ENCODE measurements around the gene CCDC54.

Gene CCDC54

GRCh38 chr3:107392549-107393165, 15.4 kb downstream of the CCDC54 start:
- no peak for DNase-seq (ENCODE audit: low read depth in 2 of 2)

DNA sequence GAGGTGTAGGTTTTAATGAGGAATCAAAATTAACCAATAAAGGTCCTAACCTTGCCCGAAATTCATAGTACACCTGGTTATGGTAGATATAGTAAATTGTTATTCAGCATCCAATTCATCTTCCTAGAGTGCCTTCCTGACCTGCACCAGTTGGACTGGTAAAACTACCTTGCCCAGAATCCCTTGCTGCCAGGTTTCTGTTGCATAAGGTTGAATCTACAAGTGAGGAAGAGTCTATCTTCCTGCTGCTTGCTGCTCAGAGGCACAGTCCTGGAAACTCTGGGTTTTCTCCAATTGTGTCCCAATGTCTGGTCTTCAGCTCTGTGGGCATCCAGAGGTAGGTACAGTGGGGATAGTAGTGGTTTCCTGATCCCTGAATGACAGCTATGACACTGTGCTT, 17.3 kb downstream of the CCDC54 start:
- DNase-seq (ENCODE audit: low read depth in 2 of 2): no peak

DNA sequence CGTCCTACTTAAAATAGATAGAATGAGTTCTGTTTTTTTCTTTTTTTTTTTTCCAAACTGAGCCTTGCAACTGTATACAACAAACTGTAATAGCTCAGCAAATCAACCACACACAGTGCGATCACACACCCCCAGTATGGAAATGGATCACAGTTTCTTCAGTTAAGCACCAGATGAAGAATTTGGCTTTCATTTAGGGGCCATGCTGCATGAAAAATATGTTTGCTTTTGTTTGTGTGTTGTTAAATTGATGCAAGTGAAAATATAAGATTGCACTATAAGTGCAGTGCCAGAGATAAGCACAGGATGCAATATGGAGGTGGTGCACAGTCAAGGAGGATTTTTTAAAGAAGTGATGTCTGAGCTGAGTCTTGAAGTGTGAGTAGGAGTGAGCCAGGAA, 17.8 kb downstream of the CCDC54 start:
- DNase-seq (ENCODE audit: low read depth in 2 of 2): no peak

DNA sequence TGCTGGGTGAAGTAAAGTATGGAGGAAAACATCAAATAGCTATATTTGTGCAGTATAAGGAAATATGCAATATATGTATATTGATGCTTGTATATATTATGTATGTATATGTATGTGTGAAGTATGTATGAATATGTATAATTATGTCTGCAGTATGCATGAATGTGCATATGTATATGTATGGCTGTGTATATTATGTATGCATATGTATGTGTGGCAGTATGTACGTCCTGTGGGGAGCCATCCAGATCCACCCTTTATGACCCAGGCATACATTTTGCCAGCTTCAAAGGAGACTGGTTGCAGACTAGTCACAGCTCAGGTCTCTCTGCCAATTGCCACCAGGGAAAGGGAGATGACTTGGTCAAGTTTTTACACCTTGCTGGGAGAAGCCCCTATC, 24.1 kb downstream of the CCDC54 start:
- no peak for DNase-seq (ENCODE audit: low read depth in 2 of 2)

DNA sequence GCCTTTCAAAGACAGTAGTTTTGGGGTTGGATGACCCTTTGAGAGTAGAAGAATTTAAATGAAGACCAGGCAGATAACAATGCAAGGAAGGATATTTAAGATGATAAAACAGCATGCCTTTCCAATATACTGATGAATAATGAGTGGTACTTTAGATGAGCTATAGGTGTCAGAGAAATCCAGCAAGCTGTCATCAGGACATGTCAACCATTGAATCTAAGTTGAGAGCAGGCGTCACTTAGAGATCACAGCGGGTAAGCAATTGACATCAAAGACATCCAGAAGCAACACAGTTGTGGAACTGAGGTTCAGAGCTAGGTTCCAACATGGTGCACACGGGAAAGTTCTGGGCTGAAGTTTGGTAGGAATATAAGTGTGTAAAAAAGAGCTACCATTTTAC, 25.0 kb downstream of the CCDC54 start:
- DNase-seq (ENCODE audit: low read depth in 2 of 2): no peak

GRCh38 chr3:107404727-107405469, 27.7 kb downstream of the CCDC54 start:
- no peak for DNase-seq (ENCODE audit: low read depth in 2 of 2)

- no peak for DNase-seq (ENCODE audit: low read depth in 2 of 2)
Observed at GRCh38 chr3:107407355-107407754, 30.1 kb downstream of the CCDC54 start.

GRCh38 chr3:107408513-107408912, 31.3 kb downstream of the CCDC54 start:
- DNase-seq (ENCODE audit: low read depth in 2 of 2): no peak

GRCh38 chr3:107409365-107409764, 32.1 kb downstream of the CCDC54 start:
- no peak for DNase-seq (ENCODE audit: low read depth in 2 of 2)

- no peak for DNase-seq (ENCODE audit: low read depth in 2 of 2)
Observed at GRCh38 chr3:107410606-107411005, 33.4 kb downstream of the CCDC54 start.

DNA sequence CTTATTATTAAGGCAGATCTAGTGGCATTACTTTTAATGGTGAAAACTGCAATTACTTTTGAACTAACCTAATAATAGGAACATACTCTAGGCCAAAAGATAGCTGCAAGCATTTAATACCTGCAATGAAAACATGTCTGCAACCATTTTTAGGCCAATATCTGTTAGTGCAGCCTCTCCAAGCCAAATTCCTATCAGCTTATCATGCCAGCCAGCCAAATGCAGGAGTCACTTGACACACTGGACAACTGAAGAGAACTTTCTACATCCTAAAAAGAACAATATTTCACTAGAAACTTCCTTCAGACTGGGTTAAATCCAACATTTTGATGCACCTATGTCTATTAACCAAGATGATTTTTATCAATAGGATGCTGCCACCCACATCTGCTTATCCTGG, 33.8 kb downstream of the CCDC54 start:
- no peak for DNase-seq (ENCODE audit: low read depth in 2 of 2)

GRCh38 chr3:107411779-107412178, 34.5 kb downstream of the CCDC54 start:
- no peak for DNase-seq (ENCODE audit: low read depth in 2 of 2)

- DNase-seq (ENCODE audit: low read depth in 2 of 2): no peak
Observed at GRCh38 chr3:107412376-107412775, 35.1 kb downstream of the CCDC54 start.

DNA sequence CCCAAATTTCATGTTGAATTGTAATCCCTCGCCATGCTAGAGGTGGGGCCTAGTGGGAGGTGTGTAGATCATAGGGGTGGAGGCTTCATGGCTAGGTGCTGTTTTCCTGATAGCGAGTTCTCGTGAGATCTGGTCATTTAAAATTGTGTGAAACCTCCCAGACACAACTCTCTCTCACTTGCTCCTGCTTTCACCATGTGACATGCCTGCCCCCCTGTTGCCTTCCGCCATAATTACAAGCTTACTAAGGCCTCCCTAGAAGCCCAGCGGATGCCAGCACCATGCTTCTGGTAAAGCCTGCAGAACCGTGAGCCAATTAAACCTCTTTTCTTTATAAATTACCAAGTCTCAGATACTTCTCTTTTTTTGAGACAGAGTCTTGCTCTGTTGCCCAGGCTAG, 36.0 kb downstream of the CCDC54 start:
- DNase-seq (ENCODE audit: low read depth in 2 of 2): no peak

DNA sequence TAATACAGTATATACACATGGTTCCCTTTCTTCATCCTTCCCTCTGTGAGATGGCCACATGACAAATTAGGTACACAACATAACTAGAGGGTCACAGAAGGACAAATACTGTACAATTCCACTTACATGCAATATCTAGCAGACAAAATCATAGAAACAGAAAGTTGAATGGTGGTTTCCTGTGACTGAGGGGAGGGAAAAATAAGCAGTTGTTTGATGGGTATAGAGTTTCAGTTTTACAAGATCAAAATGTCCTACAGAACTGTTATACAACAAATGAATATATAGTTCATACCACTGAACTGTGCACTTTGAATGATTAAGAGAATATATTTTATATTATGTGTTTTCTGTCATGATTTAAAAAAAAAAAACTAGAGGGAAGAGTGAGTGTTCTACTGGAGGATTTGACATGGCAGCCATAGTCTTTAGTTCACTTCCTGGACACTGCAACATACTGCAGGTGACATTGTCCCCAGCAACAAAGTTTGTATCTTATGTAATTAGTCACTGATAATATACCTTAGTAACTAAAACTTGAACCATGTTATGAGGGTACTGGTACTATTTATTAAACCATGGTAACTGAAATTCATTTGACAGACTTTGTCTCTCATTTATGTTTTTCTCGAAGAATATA, 37.2 kb downstream of the CCDC54 start:
- no peak for DNase-seq (ENCODE audit: low read depth in 2 of 2)

GRCh38 chr3:107416138-107416537, 38.9 kb downstream of the CCDC54 start:
- DNase-seq (ENCODE audit: low read depth in 2 of 2): no peak

- no peak for DNase-seq (ENCODE audit: low read depth in 2 of 2)
Observed at GRCh38 chr3:107416886-107417285, 39.6 kb downstream of the CCDC54 start.

DNA sequence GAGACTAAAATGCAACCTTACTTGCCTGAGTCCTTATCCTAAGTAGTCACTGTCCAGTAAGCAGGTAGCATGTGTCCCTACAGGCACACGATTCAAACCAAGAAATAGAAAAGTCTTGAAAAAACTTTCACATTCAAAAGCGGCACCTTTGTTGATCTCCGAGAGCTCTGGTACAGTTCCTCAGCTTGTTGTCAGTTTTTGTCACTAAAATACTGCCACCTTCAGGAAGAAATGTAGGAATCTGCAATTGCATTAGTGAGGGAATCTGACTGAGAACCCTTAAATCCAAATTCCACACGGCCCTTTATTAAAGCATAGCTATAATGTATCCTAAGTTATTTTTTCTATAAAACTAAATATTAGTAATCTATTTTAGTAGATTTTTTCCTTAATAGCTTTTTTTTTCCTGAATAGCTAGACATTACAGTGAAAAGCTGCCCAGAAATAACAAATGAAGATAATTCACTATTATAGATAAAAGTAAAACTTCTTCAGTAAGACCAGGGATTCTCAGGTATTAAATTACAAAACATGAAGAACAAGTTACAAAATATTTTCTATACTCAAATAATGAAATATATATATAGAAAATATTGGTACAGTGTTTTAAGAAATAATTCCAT, 44.0 kb downstream of the CCDC54 start:
- no peak for DNase-seq (ENCODE audit: low read depth in 2 of 2)

GRCh38 chr3:107421881-107422280, 44.6 kb downstream of the CCDC54 start:
- DNase-seq (ENCODE audit: low read depth in 2 of 2): no peak

- no peak for DNase-seq (ENCODE audit: low read depth in 2 of 2)
Observed at GRCh38 chr3:107425033-107425432, 47.8 kb downstream of the CCDC54 start.

DNA sequence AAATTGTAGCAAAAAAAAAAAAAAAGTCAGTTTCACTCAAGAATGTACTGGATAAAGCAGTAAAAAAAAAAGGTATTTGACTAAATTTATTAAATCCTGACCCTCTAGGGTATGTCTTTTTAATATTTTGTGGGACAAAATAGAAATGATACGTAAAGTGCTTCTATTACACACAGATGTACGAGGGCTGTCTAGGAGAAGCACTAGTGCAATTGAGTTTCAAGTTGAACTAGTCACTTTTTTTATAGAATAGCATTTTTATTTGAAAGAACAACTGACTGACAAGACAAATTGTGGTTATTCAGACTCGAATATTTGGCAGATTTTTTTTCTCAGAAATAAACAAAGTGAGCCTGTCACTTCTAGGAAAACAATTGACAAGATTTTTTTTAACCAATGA, 49.0 kb downstream of the CCDC54 start:
- DNase-seq (ENCODE audit: low read depth in 2 of 2): no peak
